Fibroblast of mammary gland (primary cell): ENCODE data around the gene CEP112.
"Not testable (repeated sequence)": the region's sequence is repeated elsewhere in the genome, so short reads cannot be mapped to it uniquely, and the experiment has no call there.

ENCODE experiments used
- DNase-seq: peaks from one replicate; pipeline ENCODE4 v3.0.0-alpha.2; 2010; ENCODE audit warnings: low read depth
- H3K4me3 ChIP-seq: 2 replicates; pipeline ENCODE4 v1.5.1; 2011; ENCODE audit warnings: low read depth, mild to moderate bottlenecking, low read length, moderate library complexity; ENCODE audit not compliant: control insufficient read depth
- CTCF ChIP-seq: conservative IDR thresholded peaks from 2 replicates; pipeline ENCODE4 v1.5.1; 2011; ENCODE audit warnings: low read depth, low read length, inconsistent platforms; ENCODE audit not compliant: control insufficient read depth, insufficient read depth

Gene CEP112

GRCh38 chr17:65833214-65833613 lies 358.7 kb downstream of the CEP112 start:
- no peak overlapping the region for H3K4me3 ChIP-seq
- TF ChIP-seq CTCF, result no peak
- no peak for DNase-seq

- no peak for TF ChIP-seq CTCF
- no peak overlapping the region for H3K4me3 ChIP-seq
- DNase-seq, result peak; percentile 9
Observed at GRCh38 chr17:65830356-65830755, 361.6 kb downstream of the CEP112 start.

- not testable (repeated sequence) for H3K4me3 ChIP-seq
- DNase-seq, result peak; percentile 14
Observed at GRCh38 chr17:65826577-65826976, 365.4 kb downstream of the CEP112 start.

- no peak for TF ChIP-seq CTCF
- DNase-seq, result no peak
- H3K4me3 ChIP-seq, result no peak overlapping the region
Observed at GRCh38 chr17:65824901-65825300, 367.0 kb downstream of the CEP112 start.

GRCh38 chr17:65823713-65824112 lies 368.2 kb downstream of the CEP112 start:
- no peak overlapping the region for H3K4me3 ChIP-seq
- no peak for DNase-seq
- TF ChIP-seq CTCF, result no peak

GRCh38 chr17:65820811-65821210 lies 371.1 kb downstream of the CEP112 start:
- H3K4me3 ChIP-seq, result no peak overlapping the region
- no peak for DNase-seq
- TF ChIP-seq CTCF, result no peak

- TF ChIP-seq CTCF, result no peak
- no peak for DNase-seq
- no peak overlapping the region for H3K4me3 ChIP-seq
Observed at GRCh38 chr17:65820306-65820705, 371.6 kb downstream of the CEP112 start.

GRCh38 chr17:65819810-65820209 lies 372.1 kb downstream of the CEP112 start:
- no peak for TF ChIP-seq CTCF
- no peak overlapping the region for H3K4me3 ChIP-seq
- no peak for DNase-seq
